Esophagus muscularis mucosa (tissue), 4 donors: ENCODE data around the gene GPATCH8. TPM values are rescaled to one million over a fixed set of nuclear protein-coding genes. Genes with fewer than 3 reads are reported as not detected.

Source experiments
- DNase-seq: peaks from one replicate; pipeline ENCODE4 v3.0.0-alpha.2; 2017; ENCODE audit errors: extremely low spot score
- H3K27ac ChIP-seq, 4 donors: fragments of 200-600 bp; sonication (generic); replicated peaks in 1 of 4; 1 replicate in 3 of 4; 2 replicates in 1 of 4; pipeline ENCODE4 v1.5.1; 2016 to 2019; ENCODE audit warnings: mild to moderate bottlenecking in 1 of 4
- H3K27me3 ChIP-seq, 4 donors: fragments of 200-600 bp; sonication (generic); one replicate each; pipeline versions ENCODE4 v1.5.1 to v1.6.0; 2016 to 2019
- H3K36me3 ChIP-seq, 4 donors: fragments of 200-600 bp; sonication (generic); one replicate each; pipeline ENCODE4 v1.5.1; 2016 to 2019
- H3K4me1 ChIP-seq, 4 donors: fragments of 200-600 bp; sonication (generic); one replicate each; pipeline ENCODE4 v1.5.1; 2016 to 2019
- H3K4me3 ChIP-seq, 4 donors: fragments of 200-600 bp; sonication (generic); 1 replicate in 2 of 4; 2 replicates in 2 of 4; pipeline ENCODE4 v1.5.1; 2016 to 2019; ENCODE audit warnings: mild to moderate bottlenecking in 4 of 4, moderate library complexity in 1 of 4
- H3K9me3 ChIP-seq, 4 donors: fragments of 200-600 bp; sonication (generic); 1 replicate in 3 of 4; 2 replicates in 1 of 4; pipeline ENCODE4 v1.5.1; 2016 to 2019
- EP300 ChIP-seq: sonication (generic); formaldehyde crosslinking; IDR thresholded peaks from one replicate; pipeline ENCODE4 v1.6.1; 2017; ENCODE audit warnings: antibody characterized with exemption
- POLR2A ChIP-seq: fragments of 450-650 bp; IDR thresholded peaks from one replicate; pipeline ENCODE4 v1.6.1; 2017; ENCODE audit warnings: antibody characterized with exemption, moderate library complexity, mild to moderate bottlenecking, low read depth
- POLR2AphosphoS5 ChIP-seq, 2 donors: sonication (generic); formaldehyde crosslinking; IDR thresholded peaks; one replicate each; pipeline ENCODE4 v1.6.1; 2017; ENCODE audit warnings: antibody characterized with exemption in 2 of 2
- whole genome bisulfite sequencing: methylation state at CpG from one replicate; pipeline ENCODE4 v1.1.5; 2018; 5-methylcytosine and 5-hydroxymethylcytosine counted together
- intact Hi-C: fragments of 100-400 bp; cut with DNase I; formaldehyde crosslinking; loops from one replicate; pipeline ENCODE4 v1.15.1; 2023
- total RNA-seq, 4 donors: library from RNA; depleted of rRNA; stranded (reverse); fragments of >200 nt; gene quantifications; one replicate each; pipeline versions ENCODE4 v1.1.0 to v1.2.1, GENCODE V29; 2016
- TF ChIP-seq, protein P1 (sequence below), 3 experiments: fragments of 200-600 bp in 2 of 3; fragments of 450-650 bp in 1 of 3; sonication (generic) in 2 of 3; IDR thresholded peaks; one replicate each; pipeline ENCODE4 v1.5.1; 2017 to 2019; ENCODE audit warnings: antibody characterized with exemption in 3 of 3, mild to moderate bottlenecking in 2 of 3, moderate library complexity in 1 of 3

Gene GPATCH8
- total RNA-seq, 4 donors from 2014 or later = 21.0 to 51.1 (median 27.9) TPM

DNA sequence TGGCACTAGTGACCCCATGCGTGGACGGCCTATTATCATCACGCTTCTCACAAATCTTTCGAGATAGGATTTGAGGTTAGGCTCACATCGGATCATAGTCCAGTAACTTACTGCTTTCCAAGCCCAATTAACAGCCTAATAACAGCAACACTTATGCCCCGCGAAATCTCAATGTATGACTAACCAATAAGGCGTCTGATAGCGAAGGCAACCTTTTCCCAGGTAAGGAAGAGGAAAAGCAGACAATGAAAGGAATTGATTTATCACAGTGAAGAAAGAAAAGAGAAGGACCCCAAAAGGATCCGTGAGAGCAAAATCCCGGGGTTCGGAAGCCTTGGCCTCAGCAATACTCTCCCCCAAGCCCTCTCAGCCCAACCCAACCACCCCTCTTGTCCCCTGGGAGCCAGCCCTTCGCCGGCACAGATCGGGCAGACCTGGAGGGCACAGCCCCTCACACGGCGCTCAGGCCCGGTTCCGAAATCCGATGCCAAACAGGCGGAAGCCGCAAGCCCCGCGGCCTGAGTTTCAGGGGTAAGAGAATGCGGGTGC, 534 bp downstream of the GPATCH8 start:
- peak overlapping the region; percentile 91 to 95 (median 92) for H3K27ac ChIP-seq
- no peak for DNase-seq
- peaks cover 27 to 58% (median 55%) of the 10 kb centered on the region in 4 donors for H3K4me1 ChIP-seq
- intact Hi-C loops = loop anchor here (10.0 kb wide), 1 partner anchor 88 kb away; no protein-coding TSS in a partner anchor
- peaks cover 0 to 3% (median 0%) of the 10 kb centered on the region in 4 donors for H3K27me3 ChIP-seq
- H3K36me3 ChIP-seq = no peaks in the 10 kb centered on the region
- under 1% methylated on average over 21 of the region's 25 CpGs for WGBS
- no peaks in the 10 kb centered on the region for H3K9me3 ChIP-seq
- TF ChIP-seq EP300 (no peak), POLR2A (no peak), POLR2AphosphoS5 (IDR thresholded peaks at IDR 0.05) (no peak)
- TF ChIP-seq, protein P1, sequence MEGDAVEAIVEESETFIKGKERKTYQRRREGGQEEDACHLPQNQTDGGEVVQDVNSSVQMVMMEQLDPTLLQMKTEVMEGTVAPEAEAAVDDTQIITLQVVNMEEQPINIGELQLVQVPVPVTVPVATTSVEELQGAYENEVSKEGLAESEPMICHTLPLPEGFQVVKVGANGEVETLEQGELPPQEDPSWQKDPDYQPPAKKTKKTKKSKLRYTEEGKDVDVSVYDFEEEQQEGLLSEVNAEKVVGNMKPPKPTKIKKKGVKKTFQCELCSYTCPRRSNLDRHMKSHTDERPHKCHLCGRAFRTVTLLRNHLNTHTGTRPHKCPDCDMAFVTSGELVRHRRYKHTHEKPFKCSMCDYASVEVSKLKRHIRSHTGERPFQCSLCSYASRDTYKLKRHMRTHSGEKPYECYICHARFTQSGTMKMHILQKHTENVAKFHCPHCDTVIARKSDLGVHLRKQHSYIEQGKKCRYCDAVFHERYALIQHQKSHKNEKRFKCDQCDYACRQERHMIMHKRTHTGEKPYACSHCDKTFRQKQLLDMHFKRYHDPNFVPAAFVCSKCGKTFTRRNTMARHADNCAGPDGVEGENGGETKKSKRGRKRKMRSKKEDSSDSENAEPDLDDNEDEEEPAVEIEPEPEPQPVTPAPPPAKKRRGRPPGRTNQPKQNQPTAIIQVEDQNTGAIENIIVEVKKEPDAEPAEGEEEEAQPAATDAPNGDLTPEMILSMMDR (IDR thresholded peaks at IDR 0.05) = no peak
- H3K4me3 ChIP-seq = peak overlapping the region; percentile 71 to 91 (median 81)

DNA sequence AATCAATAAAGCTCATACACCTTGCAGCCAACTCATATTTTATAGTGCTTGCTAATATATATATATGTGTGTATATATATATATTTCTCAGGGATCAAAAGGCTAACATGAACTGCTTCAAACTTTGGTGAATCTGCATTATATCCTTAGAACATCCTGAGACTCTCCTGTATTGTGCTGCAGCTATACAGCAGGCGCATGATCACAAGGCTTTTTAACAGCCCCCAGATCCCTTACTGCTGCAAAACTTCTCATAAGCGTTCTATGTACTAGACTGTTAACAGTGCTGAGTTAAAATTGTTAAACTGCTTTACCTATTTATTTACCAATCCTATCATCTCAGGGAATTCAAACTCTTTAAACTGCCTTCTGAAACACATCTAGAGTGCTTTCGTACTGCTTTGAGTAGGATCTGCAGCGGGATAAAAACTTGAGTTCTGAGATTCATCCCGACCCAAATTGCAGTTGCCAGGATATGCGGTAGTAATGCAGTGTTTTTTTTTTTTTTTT, 1.3 kb downstream of the GPATCH8 start:
- intact Hi-C loops = loop anchor here (10.0 kb wide), 1 partner anchor 87 kb away; no protein-coding TSS in a partner anchor
- H3K4me1 ChIP-seq = peaks cover 27 to 66% (median 62%) of the 10 kb centered on the region in 4 donors
- peaks cover 0 to 3% (median 0%) of the 10 kb centered on the region in 4 donors for H3K27me3 ChIP-seq
- H3K36me3 ChIP-seq = no peaks in the 10 kb centered on the region
- TF ChIP-seq POLR2AphosphoS5 (IDR thresholded peaks at IDR 0.05) (no peak), POLR2A (no peak), EP300 (no peak)
- TF ChIP-seq, protein P1 (IDR thresholded peaks at IDR 0.05) = no peak
- DNase-seq = no peak
- H3K27ac ChIP-seq = peak overlapping the region in 2 of 4 donors; percentile 91 to 95
- no peaks in the 10 kb centered on the region for H3K9me3 ChIP-seq
- WGBS = 8% methylated on average over 6 of the region's 6 CpGs
- H3K4me3 ChIP-seq = peak overlapping the region; percentile 71 to 91 (median 81)

DNA sequence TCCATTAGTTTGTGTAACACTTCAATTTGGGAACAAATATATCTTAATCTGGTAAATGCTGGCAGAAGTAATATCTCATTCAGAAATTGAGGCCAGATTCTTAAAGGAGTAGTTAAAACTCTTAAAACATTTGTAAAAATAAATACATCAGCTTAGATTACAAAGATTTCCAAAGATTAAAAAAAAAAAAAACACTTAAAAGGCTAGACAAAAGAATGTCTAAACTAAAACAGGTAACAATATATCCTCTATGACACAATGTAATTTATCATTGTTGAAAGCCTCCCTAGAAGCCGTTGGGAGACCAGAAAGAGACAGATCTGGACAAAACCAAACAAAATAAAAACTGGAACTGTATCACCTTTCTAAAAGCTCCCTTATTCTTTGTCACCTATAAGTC, 3.5 kb downstream of the GPATCH8 start:
- no peak for DNase-seq
- Histone ChIP-seq H3K4me1 (peaks cover 27 to 77% (median 72%) of the 10 kb centered on the region in 4 donors), H3K27ac (no peak overlapping the region), H3K27me3 (no peaks in the 10 kb centered on the region), H3K36me3 (no peaks in the 10 kb centered on the region), H3K4me3 (no peak overlapping the region), H3K9me3 (no peaks in the 10 kb centered on the region)
- WGBS = 11% methylated on average over 1 of the region's 1 CpG
- TF ChIP-seq, protein P1 (IDR thresholded peaks at IDR 0.05) = no peak
- TF ChIP-seq EP300 (no peak), POLR2A (no peak), POLR2AphosphoS5 (IDR thresholded peaks at IDR 0.05) (no peak)
- intact Hi-C loops = loop anchor here (10.0 kb wide), 1 partner anchor 85 kb away; no protein-coding TSS in a partner anchor

DNA sequence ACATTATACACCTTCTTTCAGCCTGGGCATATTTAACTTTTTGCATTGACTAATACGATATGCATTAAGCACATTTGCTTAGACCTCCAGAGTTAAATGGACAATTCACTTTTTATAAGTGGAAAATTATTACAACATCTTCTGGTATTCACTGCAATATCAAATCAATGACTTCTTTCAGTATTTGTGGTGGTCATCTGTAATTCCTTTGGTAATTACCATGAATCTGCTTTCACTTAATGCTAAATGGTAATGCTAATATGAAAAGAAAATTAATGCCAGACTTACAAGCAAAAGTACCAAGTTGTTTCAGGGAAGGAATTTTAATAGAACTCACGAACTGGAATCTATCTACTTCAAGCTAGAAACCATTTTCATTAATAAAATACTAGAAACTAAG, 6.4 kb downstream of the GPATCH8 start:
- Histone ChIP-seq H3K27me3 (no peaks in the 10 kb centered on the region), H3K4me3 (no peak overlapping the region), H3K36me3 (no peaks in the 10 kb centered on the region), H3K4me1 (peaks cover 18 to 80% (median 69%) of the 10 kb centered on the region in 4 donors), H3K27ac (no peak overlapping the region), H3K9me3 (no peaks in the 10 kb centered on the region)
- intact Hi-C loops = no loop called here
- WGBS = 79% methylated on average over 2 of the region's 2 CpGs
- TF ChIP-seq POLR2A (no peak), EP300 (no peak), POLR2AphosphoS5 (IDR thresholded peaks at IDR 0.05) (no peak)
- TF ChIP-seq, protein P1 (IDR thresholded peaks at IDR 0.05) = no peak
- no peak for DNase-seq
